GM21619 (cell line): ENCODE results near the gene OLFML2A.
"Not testable (repeated sequence)": the region's sequence is repeated elsewhere in the genome, so short reads cannot be mapped to it uniquely, and the experiment has no call there.

Source experiments
- ATAC-seq: cut with Tn5 transposase; IDR thresholded peaks from one replicate; pipeline ENCODE4 v1.9.1; 2021; ENCODE audit not compliant: unreplicated experiment

Gene OLFML2A

DNA sequence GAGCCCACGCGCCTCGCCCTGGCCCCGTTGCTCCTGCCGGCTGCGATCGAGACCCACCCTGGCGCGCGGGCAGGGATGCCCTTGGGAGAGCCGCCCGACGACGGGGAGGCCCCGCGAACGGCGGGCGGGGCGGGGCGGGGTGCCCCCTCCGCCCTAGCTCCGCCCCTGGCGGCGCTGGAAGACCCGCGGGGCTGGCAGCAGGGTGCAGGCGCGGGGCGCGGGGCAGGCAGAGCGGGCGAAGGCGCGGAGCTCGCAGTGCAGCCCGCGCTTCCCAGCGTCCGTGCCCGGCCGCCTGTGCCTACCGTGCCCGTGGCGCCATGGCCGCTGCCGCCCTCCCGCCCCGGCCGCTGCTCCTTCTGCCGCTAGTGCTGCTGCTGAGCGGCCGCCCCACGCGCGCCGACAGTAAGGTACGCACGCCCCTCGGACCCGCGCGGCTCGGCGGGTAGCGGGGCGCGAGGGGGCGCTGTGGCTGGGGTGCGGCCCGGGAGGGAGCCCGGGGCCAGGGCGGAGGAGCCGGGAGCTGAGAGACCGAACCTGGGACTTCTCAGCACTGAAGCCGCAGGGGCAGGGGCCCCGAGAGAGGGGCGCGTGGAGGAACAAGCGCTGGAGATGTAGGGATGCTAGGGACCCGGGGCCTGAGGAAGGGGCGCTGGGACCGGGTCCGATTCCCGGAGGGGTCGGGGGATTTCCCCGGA is at the start of gene OLFML2A:
Gene OLFML2A (plus strand): TSS at position 180 of the 695 bp plus-strand sequence. CDS start 138 bp downstream, at position 318.
- ATAC-seq = no peak

DNA sequence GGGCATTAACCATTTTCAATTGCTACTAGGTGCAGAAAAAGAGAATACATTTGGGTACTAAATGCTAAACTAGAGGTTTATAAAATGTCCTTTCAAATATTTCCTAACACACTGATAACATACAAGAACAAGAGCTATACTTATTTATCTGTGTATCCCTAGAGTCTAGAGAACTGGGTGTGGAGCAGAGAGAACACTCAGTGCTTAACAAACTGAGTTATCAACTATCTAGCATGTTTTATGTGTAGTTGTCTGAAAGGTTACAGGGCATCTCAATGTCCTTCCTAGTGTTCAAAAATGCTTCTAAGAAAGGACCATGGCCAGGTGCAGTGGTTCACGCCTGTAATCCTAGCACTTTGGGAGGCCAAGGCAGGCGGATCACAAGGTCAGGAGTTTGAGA is 46.2 kb upstream of the OLFML2A start:
- no peak for ATAC-seq

DNA sequence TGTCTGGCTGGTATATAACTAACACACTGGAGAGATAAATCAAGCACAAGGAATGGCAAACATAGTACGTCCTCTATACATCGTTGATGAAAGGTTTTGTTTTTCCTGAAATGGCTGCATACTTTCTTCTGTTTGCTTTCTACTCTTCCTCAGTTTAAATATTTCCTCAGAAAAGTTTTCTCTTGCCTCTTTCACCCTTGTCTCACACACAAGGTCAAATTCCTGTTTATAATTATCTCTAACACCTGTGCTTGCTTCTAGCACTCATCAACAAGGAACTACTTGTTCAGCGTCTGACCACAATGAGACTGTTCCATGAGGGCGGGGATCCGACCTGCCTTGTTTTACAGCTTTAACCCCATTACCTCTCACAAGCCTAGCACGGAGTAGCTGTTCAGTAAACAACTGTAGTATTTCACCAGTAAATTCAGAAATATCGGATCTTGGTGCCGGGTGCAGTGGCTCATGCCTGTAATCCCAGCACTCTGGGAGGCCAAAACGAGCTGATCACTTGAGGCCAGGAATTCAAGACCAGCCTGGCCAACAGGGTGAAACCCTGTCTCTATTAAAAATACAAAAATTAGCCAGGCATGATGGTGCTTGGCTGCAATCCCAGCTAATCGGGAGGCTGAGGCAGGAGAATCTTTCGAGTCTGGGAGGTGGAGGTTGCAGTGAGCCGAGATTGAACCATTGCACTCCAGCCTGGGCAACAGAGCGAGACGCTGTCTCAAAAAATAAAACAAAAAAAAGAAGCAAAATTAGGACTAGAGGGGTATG is 42.8 kb upstream of the OLFML2A start:
- ATAC-seq = no peak

DNA sequence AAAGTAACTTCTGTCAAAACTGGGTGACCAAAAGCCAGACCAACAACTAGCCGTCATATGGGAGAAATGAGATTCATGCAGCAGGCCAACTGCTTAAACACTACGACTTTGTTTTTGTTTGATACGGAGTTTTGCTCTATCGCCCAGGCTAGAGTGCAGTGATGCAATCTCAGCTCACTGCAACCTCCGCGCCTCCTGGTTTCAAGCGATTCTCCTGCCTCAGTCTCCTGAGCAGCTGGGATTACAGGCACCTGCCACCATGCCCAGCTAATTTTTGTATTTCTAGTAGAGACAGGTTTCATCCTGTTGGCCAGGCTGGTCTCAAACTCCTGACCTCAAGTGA is 42.2 kb upstream of the OLFML2A start:
- ATAC-seq = not testable (repeated sequence)

DNA sequence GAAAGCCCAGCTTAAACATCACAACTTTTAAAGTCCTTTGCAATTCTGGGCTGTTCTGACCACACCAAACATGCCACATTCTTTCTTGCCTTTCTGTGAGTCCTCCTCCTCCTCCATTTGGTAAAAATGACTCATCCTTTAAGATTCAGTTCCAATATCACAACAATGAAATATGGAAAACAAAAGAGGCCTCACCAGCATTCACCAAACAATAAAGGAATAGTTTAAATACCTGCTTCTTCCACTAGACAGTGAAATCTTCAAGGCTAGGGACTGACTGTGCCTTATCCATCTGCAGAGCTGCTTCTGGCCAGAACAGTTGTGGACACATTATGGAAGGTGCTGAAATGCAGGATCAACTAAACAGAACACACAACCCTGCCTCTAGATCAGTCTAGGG is 41.8 kb upstream of the OLFML2A start:
- no peak for ATAC-seq

DNA sequence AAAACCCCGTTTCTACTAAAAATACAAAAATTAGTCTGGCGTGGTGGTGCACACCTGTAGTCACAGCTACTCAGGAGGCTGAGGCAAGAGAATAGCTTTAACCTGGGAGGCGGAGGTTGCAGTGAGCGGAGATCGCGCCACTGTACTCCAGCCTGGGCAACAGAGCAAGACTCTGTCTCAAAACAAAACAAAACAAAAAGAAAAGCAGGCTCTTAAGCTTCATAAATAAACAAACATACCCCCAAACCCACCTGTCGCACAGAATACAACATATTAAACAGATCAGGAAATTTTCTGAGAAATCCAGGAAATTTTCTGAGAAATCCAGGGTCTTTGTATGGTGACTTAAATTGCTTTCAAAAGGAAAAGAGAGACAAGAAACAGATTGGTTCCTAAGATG is 38.9 kb upstream of the OLFML2A start:
- not testable (repeated sequence) for ATAC-seq

DNA sequence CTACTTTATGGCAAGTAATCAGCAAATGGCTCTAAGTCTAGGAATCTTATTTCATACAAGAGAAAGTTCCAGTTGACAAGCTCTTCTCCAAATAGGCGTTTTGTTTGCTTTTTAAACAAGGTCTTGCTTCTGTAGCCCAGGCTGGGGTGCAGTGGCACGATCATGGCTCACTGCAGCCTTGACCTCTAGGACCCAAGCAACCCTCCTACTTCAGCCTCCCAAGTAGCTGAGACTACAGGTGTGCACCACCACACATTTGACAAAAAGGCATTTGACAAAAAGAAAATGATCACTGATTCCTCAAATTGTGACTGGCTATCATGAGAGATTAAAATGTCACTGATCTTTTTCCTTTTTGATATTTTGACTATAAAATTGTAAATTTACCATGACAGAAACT is 37.6 kb upstream of the OLFML2A start:
- no peak for ATAC-seq

DNA sequence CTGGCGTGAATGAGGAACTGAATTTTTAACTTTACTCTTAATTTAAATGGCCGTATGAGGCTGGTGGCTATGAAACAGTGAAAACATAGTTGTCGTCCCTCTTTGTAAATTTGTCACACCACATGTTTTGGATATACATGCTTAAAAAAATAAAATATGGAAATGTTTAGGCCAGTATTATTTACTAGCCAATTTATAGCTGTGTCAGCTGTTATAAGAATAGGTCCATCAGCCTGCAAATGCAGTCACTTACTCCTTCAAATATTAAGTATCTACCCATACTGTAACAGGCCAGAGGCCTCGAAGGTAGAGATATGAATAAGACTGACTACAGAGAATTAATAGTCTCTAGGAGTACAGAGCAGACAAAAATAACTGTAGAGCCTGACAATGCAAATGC is 35.8 kb upstream of the OLFML2A start:
- no peak for ATAC-seq

DNA sequence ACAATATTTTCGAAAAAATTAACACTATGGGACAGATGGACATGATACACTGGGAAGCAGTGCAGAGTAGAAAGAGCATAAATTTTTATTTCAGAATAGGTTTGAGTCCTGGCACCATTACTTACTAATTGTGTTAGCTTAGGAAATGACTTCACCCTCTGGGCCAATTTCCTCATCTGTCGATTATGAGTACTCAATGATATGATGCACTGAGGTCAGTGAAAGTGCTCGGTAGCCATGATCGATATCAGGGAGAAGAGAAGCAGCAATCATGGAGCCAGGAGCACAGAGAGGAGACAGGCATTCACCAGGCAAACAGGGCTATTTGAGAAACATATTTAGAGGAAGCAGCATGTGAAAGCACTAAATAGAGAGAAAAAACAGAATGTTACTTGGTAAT is 35.3 kb upstream of the OLFML2A start:
- no peak for ATAC-seq

DNA sequence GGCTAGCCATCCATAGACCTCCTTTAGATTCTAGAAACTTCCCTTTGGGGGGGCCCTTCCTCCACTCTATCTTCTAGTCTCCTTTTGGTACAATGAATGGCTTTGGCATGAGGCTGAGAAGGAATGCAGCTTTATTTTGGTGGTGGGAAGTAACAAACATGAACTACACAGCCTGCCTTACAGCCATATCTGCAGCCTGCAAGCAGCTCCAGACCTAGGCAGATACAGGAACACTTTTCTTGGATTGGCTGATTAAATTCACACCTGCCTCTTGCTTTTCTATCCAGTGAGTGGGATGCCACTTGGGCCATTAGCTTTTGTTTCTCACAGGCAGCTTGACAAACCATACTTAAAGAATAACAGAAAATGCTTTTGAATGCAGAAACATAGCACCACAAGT is 34.0 kb upstream of the OLFML2A start:
- ATAC-seq = no peak

DNA sequence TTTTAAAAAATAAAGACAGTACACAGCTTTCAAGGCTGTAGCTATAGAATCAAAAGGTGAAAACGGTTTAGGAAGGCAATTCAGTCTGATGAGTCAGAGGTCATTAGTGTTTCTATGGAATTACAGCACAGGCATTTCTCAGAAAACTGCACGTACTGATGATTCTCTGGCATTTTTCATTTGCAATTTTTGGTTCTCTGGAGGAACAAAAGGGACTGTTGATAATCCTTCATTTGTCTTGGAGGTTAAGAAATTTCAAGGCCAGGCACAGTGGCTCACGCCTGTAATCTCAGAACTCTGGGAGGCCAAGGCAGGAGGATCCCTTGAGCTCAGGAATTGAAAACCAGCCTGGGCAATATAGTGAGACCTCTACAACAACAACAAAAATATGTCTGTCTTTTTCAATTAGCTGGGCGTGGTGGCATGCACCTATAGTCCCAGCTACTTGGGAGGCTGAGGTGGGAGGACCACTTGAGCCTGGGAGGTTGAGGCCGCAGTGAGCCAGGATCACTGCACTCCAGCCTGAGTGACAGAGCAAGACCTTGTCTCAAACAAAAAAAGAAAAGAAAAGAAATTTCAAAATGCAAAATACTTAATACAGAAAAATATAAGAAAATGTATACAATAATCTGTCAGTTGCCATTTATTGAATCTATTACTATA is 33.1 kb upstream of the OLFML2A start:
- ATAC-seq = no peak

DNA sequence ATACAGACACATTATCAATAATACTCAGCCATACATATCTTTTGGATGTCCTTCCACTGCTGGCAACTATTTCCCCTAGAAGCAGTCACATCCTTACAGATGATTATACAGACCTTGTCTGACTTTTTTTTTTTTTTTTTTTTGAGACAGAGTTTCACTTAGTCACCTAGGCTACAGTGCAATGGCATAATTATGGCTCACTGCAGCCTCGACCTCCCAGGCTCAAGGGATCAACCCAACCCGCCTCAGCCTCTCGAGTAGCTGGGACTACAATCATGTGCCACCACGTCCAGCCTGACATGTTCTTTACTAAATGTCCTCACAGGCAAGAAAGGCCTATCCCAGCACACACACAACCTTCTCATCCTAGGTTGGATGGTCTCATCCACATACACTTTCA is 29.9 kb upstream of the OLFML2A start:
- ATAC-seq = no peak

DNA sequence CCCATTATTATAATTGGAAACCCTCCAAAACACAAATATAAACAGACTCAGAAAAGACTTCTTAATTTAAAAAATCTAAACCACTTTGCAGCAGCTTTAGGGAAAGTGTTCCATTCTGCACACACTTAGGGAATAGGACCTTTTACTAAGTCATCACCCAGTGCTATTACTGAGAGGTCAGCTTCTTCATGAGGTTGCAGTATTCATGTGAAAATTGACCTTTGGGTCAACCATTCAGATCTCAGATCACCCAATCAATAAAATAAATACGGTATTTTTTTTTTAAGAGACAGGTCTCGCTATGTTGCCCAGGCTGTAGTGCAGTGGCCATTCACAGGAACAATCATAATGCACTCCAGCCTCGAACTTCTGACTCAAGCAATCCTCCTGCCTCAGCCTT is 27.6 kb upstream of the OLFML2A start:
- ATAC-seq = no peak

DNA sequence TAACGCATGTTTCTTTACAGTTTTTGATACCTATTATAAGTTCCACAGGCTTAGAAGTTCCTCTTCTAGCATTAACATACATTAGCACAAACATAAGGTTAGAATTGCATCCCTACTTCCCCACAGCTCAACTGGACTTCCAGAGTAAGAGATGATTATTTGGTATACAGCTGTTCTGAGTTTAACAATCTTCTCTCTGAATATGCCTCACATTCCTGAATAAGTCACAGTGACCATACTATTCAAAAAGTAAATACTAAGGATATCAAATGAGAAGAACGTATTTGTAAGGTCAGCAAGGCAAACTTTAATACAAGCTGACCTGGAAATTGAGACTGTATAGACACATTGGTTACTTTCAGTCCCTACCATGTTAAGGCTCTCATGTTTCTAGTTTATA is 27.2 kb upstream of the OLFML2A start:
- ATAC-seq = no peak

DNA sequence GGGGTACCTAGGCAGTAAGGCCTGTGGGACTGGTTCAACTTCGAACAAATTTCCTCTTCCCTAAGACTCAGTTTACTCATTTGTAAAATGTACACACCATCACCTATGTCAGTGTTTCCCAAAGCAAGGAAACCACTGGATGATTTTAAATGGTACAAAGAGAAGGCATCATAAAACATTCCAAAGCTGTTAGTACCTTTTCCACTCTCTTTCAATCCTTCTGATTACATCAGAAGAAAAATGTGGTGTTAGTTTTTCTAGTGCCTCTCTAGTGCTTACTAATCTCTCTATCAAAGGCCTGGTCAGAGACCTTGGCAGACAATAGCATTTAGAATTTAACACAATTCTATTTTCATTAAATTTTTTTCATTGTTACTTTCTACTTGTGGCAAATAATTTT is 24.0 kb upstream of the OLFML2A start:
- no peak for ATAC-seq

DNA sequence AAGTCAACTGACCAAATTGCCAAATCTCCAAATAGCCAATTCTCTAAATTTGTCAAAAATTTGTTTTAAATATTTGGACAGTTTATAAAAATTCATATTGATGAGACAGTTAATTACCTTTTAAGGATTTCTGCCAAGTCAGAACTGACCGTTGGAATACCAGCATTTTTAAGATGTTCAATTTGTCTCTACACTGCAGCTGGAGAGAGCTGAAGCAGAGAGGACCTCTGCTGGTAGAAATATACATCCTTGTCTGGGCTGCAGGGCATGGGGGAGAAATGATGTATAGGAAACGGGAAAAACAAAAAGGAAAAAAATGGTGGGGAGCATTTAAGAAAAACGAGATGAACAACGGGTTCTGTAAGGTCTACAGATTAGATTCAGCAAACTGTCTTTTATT is 22.6 kb upstream of the OLFML2A start:
- no peak for ATAC-seq

DNA sequence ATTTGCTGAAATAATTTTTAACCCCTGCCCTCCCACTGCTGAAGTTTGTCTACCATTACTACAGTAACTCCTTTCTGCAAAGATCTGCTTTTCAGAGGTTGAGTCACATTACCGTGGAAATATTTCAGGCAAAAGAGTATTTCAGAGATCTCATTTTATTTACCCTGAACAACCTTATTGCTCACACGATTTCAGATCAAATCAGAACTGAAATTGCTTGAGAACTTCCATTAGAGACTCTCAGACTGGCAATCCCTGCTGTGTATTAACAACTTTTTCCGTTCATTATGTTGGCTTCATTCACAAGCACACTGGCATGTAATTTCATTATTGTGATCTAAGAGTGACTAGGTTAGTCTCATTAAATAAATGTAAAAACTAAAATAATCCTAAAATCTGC is 21.9 kb upstream of the OLFML2A start:
- ATAC-seq = no peak

DNA sequence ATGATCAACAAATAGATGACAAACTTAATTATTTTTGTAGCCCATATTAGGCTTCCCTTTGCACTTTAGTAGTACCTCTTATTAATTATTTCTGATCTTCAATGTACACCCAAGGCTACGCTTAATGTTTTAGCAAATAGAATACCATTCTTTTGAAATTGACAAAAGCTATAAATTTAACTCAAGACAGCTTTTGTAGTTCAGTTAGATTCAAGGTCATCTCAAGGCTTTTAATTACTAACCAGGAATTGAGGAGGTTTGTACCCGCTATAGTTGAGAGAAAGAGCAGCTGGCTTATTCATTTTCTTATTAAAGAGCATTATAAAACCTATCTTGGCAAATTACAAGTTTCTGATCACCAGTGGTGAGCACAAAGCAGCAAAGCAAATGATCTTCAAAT is 20.9 kb upstream of the OLFML2A start:
- ATAC-seq = no peak

DNA sequence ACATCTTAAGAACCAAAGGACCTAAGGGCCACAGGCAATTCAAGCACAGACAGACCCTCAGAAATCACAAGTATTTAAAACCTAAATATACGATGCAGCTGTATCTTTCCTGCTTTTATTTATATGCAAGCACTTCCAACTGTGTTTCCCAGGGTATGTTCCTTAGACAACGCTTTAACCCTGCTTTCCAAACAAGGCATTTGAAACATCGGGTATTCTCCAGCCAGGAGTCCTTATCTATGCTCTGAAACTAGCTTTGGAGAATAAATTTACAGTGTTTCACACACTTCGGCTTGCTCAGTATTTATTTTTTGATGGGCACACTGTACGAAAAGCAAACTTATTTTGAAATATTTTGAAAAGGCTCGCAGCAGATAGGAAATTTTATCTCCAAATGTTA is 19.3 kb upstream of the OLFML2A start:
- no peak for ATAC-seq

DNA sequence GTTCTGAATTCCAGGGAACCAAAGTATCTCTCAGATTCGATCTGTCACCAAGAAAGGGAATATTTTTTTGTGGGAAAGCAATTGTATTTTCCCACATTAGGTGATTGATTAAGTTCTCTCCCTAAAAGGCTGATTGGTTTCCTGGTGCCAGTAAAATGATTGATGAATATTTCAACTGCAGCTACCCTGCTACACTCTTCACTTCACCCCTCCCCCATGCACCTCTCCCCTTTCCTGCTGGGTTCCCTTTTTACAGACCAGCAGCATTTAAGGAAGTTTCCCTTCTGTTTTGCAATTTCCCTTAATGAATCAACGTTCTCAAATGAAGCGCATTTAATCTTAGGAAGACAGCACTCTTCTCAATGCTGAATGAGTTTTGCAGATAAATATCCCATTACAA is 18.9 kb upstream of the OLFML2A start:
- ATAC-seq = no peak

DNA sequence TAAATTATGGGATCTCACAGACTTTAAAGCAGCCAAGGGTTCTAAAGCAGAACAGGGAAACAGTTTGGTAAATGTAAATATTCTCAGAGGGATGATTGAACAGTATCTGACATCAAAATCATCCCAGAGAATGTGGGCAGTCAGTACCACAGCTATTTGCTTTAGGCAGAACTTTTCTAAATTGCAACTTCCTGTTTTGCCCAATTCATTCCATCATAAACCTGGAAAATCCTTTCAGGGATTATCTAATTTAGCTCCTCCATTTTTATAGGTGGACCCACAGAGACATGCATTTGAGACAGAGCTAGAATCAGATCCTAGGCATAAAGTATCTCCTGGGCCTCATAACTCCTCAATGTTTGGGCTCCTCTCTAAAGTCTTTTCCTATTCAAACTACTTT is 18.2 kb upstream of the OLFML2A start:
- no peak for ATAC-seq

DNA sequence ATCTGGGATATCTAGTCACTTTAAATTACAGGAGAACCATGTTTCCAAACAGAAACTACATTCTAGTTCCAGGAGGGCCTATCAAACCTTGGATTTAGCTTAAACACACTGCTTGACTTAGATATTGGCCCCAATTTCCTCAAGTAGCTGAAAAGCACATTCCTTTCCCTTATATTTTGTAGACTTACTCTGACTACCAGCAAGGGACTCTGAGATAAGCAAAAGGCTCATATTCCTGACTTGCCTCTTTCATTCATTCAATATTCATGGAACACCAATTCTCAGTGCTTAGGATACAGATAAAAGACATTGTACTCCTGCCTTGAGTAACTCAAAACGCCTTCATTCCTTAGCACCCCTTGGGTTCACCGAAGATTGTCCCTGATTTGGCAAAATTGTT is 17.6 kb upstream of the OLFML2A start:
- ATAC-seq = no peak
